GM19239 (cell line): Measurements from ENCODE around the gene AGXT.

Source experiments
- DNase-seq: peaks from one replicate; pipeline ENCODE4 v3.0.0; 2011; ENCODE audit warnings: low spot score; ENCODE audit not compliant: insufficient read length
- FAIRE-seq: peaks from 2 replicates; lab custom pipeline; 2011; peaks lifted over from hg19 to GRCh38; lab: Jason Lieb, UNC

AGXT gene

DNA sequence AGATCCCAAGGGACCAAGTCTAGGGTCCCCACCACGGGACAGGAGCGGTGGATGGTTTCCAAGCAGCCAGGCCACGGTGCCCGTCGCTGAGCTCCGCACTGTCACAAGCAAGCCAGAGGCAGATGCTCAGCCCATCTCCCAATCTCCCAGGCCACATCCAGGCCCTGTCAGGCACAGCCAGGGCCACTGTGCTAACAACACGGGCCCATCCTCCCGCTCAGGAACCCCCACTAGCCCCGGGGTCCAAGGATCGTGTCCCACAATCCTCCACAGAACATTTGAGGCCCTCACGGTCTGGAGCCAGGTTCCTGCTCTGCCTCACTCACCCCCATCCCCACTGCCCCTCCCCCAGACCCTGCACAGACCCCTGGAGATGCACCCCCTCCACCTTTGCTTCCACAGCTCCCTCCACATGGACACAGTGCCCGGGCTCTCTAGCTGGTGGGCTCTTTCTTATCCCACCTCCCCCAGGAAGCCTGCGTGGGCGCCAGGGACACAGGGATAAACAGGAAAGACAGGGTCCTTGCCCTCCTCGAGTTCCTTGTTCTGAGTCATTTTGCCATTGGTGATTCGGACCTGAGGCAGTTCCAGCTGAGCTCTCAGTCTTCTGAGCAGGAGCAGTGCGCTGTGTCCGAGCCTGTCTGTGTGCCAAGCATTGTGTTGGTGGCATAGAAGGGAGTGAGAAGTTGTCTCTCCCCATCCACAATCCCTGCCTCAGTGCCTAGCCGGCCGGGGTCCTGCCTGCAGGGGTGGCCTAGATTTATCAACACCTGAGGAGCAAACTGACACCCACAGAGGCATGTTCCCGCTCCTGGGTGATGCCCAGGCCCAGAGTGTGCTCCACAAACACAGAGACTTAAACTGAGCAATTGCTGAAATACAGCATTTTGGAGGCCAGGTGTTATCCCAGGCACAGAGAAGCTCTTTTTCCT is 44.5 kb downstream of the AGXT start:
- FAIRE-seq (no peak), DNase-seq (no peak)

DNA sequence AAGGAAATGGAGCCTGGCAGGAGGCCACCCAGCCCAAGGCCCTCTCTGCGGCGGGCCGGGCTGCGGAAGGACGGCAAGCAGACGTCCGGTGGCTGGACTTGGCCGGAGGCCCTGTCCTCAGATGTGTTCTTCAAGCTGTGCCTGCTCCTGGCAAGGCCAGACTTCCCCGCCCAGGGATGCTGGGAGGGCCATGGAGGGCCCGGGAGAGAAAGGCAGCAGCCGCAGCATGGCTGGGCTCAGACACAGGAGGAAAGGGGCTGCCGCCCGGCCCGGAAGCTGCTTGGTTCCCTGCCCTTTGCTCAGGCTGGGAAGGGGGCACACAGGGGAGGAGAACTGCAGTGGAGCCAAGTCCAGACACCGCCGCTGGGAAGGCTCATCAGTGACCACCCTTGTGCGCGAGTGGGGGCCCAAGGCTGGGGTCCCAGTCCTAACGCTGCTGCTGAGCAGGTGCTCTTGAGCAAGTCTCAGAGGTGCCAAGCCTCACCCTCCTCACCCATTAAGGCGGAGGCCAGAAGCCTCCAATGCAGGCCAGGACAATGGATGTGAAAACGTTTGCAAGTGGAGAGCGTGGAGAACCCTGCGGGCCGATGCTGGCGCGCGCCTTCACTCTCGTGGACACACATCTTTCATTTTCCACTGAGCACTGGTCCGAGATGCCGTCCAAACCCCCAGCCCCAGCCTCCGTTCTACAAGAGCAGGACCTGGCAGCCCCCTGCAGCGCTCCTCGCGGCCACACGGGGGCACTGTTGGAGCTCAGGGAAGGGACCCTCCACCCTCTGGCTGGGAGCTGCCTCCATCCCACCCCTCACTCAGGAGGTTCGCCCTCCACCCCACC is 45.4 kb downstream of the AGXT start:
- FAIRE-seq (no peak), DNase-seq (peak; percentile 89)

DNA sequence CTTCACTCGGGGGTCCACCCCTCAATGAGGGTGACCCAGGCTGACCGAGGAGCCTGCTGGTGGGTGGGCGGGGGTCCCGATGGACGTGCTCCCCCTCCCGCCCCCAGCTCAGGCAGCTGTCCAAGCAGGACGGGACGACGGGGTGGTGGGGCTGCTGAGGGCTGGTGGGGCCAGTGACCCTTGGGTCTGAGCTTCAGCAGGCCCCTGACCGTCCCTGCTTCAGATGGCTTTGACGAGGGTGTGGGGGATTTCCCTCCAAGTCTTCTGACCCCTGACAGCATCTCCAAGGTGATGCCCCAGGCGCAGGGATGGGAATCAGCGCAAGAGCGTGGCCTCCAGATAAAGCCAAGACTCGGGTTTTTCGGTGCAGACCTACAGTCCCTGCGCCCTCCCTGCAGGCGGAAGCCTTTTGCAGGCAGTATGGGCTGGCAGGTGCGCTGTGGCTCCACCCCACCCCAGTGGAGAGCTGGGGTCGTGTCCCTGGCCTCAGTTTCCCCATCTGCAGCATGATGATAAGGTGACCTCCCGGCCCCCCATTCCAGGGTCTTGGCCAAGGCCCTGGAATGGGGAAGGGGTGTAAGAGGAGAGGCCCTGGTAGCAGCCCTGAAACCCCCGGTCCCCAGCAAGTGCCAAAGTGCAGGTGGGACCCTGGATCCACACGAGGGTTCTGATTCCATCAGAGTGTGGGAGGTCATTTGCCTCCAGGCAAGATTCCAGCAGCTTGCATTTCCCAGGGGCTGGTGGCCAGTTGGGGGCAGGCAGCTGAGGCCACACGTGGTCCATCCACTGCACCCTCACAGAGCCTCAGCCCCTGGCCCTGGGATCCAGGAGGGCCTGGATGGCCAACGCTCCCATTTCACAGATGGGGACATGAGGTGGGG is 46.3 kb downstream of the AGXT start:
- DNase-seq (no peak), FAIRE-seq (no peak)

DNA sequence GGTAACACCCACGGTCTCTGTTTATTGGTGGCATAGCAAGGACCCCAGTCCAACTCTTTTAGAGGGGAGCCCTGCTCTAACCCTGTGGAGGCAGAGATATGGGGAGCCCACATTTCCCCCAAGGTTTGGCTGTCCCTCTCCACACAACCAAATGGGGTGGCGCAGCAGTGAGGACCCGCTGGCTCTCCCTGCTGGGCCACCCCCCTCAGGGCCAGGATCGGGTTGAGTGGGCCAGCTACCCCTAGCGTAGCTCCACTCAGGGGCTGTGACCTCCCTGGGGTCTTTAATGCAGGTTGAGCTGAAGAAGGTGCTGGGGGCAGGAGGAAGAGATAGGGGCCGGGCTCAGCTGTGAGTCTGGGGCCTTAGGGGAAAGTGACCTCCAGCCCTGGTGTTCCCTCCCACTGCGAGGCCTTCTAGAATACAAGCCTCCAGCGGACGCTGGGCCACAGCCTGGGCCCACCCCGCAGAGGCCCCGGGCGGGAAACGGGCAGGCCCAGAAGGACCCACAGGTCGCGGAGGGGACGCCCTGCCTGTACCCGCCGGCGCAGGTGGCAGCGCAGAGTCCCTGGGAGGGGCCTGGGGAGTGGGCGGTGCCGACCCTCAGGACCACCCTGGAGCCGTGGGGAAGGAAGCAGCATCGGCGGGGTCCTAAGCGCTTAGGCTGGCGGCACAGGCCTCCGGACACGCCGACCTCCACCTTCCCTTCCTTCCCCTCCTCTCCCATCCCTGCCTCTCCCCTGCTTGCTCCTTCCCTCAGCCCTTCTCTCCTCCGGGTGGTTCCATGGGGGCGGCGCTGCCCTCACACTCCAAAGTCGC is 47.1 kb downstream of the AGXT start:
- DNase-seq, result no peak
- no peak for FAIRE-seq

DNA sequence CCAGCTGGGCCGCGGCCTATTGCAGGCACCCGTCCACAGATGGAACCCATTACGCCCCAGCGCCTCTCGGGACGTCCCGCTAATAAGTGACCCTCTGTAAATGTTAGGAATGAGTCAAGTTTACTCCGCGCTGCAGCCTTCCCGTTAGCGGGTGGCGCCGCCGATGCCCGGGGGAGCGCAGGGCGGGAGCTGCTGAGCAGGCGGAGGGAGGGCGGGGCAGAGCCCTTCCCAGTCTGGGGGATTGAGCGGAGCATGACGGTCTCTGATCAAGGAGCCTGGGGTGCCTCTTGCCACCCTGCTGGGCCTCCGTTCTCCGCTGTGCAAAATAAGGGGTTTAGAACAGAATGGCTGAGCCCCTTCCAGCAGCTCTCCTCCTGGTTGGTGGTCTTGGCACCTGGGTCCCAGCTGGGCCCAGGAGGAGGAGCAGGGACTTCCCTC is 48.0 kb downstream of the AGXT start:
- DNase-seq (no peak), FAIRE-seq (no peak)

DNA sequence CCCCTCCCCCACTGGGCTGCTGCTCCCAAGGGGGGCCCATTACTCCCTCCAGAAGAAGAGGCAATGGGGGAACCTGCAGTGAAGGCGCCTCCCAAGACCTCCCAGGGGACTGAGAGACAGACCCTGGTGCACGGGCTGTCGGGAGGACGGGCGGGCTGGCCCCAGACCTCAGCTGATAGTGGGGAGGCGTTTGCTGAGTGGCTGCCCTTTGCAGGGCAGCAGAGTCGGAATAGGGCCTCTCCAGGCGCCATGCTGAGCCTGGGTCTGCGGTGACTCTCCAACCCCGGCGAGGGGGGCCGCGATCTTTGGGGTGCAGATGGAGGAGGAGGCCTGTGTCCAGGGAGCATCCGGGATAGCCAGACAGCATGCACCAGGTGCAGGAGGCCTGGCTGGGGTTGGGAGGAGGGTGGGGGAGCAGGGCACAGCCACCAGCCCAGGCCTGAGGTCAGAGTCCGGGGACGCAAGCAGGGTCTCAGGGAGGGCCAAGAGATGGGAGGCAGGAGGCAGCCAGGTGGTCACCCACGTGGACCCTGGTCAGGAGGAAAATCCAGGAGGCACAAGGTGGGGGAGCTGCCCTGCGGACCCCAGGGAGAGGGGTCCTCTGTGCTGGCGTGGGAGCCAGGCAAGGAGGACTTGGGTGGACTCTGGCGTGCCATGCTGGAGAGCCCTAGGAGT is 48.5 kb downstream of the AGXT start:
- DNase-seq, result no peak
- no peak for FAIRE-seq

DNA sequence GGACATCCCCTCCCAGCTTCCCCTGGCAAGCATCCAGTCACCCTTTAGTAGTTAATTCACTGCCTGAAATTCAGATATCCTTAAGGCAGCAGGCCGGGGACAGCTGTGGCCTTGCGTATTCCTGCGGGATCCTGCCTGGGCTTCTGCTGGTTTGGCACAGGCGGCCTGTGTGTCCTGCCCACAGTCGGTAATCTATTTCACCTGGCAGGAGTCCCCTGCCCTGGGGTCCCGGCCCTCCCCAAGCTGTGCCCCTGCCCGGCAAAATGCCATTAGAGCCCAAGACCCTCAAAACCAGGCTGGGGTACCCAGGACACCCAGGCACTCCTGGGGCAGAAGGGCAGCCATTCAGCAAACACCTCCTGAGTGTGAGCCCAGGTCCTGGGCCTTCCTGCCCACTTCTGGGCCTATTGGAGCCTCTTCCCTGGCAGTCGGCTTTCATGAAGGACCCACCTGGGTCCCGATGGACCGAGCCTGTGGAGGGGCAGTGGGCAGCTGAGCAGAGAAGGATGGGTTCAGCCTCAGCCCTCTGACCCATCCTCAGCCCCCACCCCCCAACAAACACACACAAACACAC is 49.1 kb downstream of the AGXT start:
- DNase-seq (no peak), FAIRE-seq (no peak)

DNA sequence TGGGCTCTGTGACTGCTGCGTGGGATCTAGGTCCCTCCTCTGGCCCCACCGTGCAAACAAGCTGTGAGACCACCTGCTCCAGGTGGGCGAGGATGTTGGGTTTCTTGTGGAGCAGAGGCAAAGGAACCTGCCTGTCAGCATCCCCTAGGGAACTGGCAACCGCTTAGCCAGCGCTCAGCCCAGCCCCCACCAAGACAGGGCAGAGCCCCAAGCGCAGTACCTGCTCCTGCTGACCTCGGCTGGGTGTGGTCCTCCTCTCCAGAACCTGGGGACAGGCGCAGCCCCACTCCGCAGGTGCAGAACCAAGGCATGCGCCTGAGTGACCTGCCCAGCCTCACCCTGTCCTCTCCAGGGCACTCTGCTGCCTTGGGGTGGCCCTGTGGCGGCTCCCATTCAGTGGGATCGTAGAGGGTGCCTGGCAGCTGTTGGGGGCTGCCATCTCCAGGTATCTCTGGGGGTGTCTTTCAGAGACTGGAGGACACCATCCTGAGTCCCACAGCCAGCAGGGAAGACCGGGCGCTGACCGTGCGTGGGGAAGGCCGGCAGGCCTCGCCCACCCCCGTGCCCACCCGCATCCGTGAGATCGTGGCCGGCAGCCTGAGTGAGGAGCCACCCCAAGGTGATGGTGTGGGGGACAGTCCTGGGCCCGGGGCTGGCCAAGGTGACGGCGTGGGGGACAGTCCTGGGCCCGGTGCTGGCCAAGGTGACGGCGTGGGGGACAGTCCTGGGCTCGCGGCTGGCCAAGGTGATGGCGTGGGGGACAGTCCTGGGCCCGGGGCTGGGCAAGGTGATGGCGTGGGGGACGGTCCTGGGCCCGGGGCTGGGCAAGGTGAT is 49.9 kb downstream of the AGXT start:
- DNase-seq, result no peak
- no peak for FAIRE-seq

DNA sequence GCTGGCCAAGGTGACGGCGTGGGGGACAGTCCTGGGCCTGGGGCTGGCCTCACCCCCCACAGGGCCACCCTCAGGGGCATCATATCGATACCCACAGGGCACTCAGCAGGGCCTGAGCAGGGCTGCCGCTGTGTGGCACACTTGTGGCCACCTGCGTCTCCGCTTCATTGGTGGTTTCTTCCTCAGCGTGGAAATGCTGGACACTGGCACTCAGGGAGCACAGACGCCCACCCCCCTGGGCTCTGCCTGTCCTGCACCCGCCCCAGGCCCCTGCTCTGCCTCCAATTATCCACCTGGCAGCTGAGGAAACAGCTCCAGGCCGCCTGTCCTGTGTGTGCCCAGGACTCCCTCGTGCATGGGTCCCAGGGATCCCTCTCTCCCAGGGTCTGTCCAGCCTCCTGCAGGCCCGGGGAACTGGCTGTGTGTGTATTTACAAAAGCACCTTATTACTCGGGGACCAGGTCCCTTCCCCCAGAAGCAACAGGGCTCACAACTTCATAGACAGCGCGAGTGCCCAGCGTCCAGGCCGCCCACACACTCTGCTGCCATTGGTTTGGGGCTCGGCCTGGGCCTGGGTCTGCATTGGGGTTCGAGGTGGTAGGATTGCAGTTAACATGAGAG is 50.6 kb downstream of the AGXT start:
- FAIRE-seq, result no peak
- DNase-seq, result no peak

DNA sequence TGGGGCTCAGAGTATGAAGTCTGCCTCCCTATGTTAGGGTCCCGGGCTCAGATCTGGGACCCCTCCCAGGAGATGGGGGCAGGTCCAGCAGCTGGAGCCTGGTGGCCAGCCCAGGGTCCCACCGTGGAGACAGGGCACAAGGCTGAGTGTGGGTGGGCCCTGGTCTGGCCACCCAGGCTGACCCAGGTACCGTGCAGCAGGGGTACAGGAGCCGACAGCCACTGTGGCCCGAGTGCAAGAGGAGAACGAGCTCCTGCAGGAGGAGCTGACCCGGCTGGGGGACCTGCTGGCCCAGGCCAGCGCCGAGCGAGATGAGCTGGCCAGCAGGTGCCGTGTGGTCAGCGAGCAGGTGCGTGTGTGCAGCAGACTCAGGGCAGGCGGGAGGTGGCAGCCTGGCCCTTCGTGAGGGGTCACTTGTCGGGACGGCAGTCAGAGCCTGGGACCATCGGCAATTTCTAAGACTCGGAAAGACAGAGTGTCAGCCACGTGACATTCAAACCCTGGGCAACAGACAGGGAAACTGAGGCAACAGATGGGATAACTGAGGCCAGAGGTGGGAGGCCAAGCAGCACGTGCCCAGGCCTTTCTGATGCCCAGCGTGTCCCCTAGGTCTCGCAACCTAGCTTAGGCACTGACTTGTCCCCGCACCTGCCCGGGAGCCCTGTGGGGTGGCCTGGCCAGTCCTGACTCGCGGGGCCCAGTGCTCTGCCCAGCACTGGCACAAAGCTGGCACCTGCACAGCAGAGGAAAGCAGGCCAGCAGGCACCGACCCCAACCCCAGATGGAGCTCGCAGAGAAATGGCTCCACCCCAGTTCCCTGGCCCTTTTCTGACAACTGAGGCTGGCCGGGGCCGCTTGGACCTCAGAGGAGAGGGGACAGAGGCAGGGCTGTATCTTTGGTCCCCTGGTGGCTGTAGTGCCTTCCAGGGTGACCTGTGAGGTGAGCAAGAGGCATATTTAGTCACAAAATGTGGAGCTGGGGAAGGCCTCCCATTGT is 51.5 kb downstream of the AGXT start:
- DNase-seq (no peak), FAIRE-seq (no peak)

DNA sequence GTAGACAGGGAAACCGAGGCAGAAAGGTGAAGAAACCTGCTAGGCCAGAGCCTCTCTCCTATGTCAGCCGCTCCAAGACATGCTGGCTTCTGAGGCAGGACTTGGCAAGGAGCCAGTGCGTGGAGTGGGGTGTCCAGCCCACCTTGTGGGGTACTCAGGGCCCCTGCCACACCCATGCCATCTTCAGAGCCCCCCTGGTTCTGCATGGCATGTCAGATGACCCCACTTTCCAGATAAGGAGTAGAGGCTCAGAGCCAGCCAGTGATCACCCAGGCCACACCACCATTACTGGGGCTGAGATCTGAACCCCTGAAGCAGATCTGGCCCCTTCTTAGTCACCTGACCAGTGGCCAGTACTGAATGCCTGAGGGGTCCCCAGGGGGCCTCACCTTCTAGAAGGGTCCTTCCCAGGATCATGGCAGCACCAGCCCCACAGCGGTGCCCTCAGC is 52.2 kb downstream of the AGXT start:
- DNase-seq, result no peak
- no peak for FAIRE-seq

DNA sequence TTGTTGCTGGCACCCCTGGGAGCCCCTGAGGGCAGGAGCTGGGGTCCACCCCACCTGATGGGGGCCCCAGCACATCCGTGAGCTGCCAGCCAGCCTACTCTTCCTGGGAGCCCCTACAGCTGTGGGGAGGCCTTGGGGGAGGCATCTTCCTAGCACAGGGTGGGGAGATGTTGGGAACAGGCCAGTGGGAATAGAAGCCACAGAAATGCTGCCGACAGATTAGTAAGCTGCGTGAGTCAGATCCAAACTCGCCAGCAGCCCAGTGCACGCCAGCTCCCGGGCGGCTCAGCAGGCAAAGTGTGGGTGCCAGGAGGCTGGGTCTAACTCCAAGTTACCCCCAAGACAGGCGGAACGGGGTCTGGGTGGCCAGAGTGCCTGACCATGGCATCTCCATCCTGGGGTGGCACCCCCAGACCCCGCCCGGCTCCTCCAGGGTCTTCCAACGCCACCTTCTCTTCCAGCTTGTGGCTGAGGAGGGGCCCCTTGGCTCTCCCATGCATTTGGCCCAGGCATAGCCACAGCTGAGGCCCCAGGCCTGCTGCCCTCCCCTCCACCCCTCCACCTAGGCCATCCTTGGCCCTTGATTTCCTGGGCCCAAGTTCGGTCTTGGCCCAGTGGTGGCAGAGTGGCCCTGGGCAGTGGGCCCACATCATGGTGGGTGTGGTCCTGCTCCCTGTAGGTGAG is 52.8 kb downstream of the AGXT start:
- DNase-seq (no peak), FAIRE-seq (no peak)

DNA sequence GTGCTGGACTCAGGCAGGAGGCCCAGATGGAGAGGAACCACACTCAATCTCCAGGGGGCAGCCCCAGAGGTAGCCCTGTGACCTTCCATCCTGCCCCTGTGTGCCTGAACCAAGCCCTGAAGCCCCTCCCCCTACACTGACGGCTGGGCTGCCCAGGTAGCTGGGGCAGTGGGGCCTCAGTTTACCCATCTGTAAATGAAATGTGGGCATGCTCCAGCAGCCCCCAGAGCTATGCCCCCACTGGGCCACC is 53.3 kb downstream of the AGXT start:
- no peak for FAIRE-seq

DNA sequence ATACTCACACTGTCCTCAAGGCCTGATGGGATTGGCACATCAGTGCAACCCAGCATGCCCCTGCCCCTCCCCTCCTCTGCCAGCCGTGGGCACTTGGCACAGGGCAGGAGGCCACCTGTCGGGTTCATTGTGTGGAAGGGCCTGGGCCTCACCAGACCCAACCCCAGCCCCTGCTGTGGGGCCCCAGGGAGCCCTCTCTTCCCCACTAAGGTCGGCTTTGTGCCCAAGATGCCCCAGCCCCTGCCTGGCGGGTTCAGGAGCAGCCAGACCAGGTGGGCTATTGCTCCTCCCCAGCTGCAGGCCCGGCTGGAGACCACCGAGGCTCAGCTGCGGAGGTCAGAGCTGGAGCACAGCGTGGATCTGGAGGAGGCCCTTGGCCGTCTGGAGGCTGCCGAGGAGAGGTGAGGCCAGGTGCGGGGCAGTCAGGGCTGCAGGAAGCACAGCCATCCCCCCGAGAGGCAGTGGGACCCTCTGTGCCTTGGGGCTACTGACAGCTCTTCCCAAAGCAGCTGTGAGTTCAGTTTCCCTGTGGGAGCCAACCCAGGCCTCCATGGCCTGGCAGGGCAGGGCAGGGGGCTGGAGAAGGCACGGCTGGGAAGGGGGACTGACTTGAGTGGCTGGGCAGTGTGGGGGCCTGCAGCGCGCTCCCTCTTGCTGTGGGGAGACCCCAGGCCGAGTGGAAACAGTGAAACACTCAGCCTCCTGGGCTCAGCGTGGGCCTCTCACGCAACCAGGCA is 53.8 kb downstream of the AGXT start:
- no peak for DNase-seq

More for the DNA sequence above, 53.3 kb downstream of the AGXT start:
- DNase-seq, result no peak

DNA sequence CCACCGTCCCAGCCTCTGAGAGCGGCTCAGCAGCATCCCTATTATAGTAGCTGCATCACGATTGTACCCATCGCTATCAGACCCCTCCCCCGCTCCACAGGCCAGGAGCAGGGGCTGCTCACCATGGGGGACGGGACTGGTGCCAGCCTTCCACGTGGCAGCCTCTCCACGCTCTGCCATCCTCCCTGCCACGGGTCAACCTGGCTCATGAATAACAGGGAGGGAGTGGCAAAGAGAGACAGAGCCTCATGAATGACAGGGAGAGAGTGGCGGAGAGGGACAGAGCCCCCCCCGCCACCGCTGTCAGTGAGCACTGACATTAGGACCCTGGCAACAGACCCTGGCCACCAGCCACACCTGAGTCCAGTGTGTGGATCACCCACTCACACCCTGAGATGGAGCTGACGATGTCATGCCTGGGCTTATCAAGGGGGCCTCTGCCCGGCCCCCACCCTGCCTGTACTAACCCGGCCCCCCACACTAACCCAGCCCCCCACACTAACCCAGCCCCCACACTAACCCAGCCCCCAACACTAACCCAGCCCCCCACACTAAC is 54.4 kb downstream of the AGXT start:
- DNase-seq (no peak), FAIRE-seq (no peak)

More for the DNA sequence above, 53.8 kb downstream of the AGXT start:
- no peak for FAIRE-seq
